ENCODE measurements around the gene KLF3.

Gene KLF3

GRCh38 chr4:38630519-38630918 lies 33.5 kb upstream of the KLF3 start:
- H3K9me2 ChIP-seq (replicated peaks; ENCODE audit: control insufficient read depth, low read length): no peaks in the 10 kb centered on the region
- H3K79me2 ChIP-seq (ENCODE audit: control insufficient read depth, low read length): no peaks in the 10 kb centered on the region
- no peak for TF ChIP-seq EZH2phosphoT487 (IDR thresholded peaks at IDR 0.05; ENCODE audit: borderline replicate concordance, low read length)
- TF ChIP-seq, protein P1, sequence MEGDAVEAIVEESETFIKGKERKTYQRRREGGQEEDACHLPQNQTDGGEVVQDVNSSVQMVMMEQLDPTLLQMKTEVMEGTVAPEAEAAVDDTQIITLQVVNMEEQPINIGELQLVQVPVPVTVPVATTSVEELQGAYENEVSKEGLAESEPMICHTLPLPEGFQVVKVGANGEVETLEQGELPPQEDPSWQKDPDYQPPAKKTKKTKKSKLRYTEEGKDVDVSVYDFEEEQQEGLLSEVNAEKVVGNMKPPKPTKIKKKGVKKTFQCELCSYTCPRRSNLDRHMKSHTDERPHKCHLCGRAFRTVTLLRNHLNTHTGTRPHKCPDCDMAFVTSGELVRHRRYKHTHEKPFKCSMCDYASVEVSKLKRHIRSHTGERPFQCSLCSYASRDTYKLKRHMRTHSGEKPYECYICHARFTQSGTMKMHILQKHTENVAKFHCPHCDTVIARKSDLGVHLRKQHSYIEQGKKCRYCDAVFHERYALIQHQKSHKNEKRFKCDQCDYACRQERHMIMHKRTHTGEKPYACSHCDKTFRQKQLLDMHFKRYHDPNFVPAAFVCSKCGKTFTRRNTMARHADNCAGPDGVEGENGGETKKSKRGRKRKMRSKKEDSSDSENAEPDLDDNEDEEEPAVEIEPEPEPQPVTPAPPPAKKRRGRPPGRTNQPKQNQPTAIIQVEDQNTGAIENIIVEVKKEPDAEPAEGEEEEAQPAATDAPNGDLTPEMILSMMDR (IDR thresholded peaks at IDR 0.05; ENCODE audit: low read depth, low read length, poor library complexity, severe bottlenecking): no peak

DNA sequence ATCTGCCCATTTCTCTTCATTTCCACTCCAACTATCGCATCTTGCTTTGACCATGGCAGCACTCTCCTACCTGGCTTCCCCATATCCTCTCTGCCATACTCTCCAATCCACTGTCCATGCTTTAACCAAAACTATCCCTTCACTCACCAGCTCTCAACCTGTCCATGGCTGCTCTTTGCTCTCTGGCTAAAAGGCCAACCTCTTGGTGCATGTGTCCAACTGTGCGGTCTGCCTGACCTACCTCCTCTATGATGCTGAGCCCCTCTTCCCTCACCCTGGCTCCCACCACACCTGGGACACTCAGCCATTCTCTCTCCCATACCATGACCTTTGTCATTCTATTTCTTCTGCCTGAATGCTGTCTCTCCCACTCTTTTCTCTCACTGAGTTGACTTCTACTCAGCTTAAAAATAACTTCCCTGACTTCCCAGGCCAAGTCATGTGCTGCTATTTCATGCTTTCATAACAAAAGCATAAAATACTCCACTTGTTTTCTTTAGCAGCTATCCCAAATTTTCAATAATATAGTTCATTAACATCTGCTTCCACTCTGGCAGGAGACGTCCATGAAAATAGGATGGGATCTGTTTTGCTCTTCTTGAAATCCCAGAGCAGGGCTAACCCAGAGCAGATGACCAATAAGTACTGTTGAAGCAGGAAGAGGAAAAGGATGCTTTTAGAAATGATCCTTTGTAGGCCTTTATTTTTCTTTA lies 29.8 kb upstream of the KLF3 start:
- H3K4me1 ChIP-seq (ENCODE audit: control insufficient read depth, low read length): no peaks in the 10 kb centered on the region
- no peaks in the 10 kb centered on the region for H3K79me2 ChIP-seq (ENCODE audit: control insufficient read depth, low read length)
- H3K9me3 ChIP-seq (ENCODE audit: control insufficient read depth, insufficient read depth, low read length): no peaks in the 10 kb centered on the region
- no peak overlapping the region for H3K4me2 ChIP-seq (ENCODE audit: low read length)
- no peaks in the 10 kb centered on the region for H3F3A ChIP-seq (ENCODE audit: control insufficient read depth, insufficient read depth)
- no peaks in the 10 kb centered on the region for H3K9me2 ChIP-seq (replicated peaks; ENCODE audit: control insufficient read depth, low read length)
- no peaks in the 10 kb centered on the region for H3K36me3 ChIP-seq (ENCODE audit: control insufficient read depth, low read length)
- H4K20me1 ChIP-seq (ENCODE audit: control insufficient read depth, insufficient read depth, low read depth, low read length): no peaks in the 10 kb centered on the region
- TF ChIP-seq, protein P1 (IDR thresholded peaks at IDR 0.05; ENCODE audit: low read depth, low read length, poor library complexity, severe bottlenecking): no peak
- no peak for TF ChIP-seq EZH2phosphoT487 (IDR thresholded peaks at IDR 0.05; ENCODE audit: borderline replicate concordance, low read length)
- no peak overlapping the region for H3K4me3 ChIP-seq (ENCODE audit: low read length)
- peaks cover 6% of the 10 kb centered on the region; the same call in 1 of the 2 replicates for H3K27me3 ChIP-seq (ENCODE audit: control insufficient read depth, low read length)
- H3K27ac ChIP-seq (ENCODE audit: low read depth, low read length): no peak overlapping the region

More at GRCh38 chr4:38630519-38630918, 33.5 kb upstream of the KLF3 start:
- no peak overlapping the region for H3K4me2 ChIP-seq (ENCODE audit: low read length)
- no peaks in the 10 kb centered on the region for H4K20me1 ChIP-seq (ENCODE audit: control insufficient read depth, insufficient read depth, low read depth, low read length)
- H3F3A ChIP-seq (ENCODE audit: control insufficient read depth, insufficient read depth): no peaks in the 10 kb centered on the region
- H3K36me3 ChIP-seq (ENCODE audit: control insufficient read depth, low read length): no peaks in the 10 kb centered on the region
- H3K27ac ChIP-seq (ENCODE audit: low read depth, low read length): no peak overlapping the region
- peaks cover 1% of the 10 kb centered on the region; the same call in 1 of the 2 replicates for H3K27me3 ChIP-seq (ENCODE audit: control insufficient read depth, low read length)
- H3K4me1 ChIP-seq (ENCODE audit: control insufficient read depth, low read length): no peaks in the 10 kb centered on the region
- H3K9me3 ChIP-seq (ENCODE audit: control insufficient read depth, insufficient read depth, low read length): no peaks in the 10 kb centered on the region
- no peak overlapping the region for H3K4me3 ChIP-seq (ENCODE audit: low read length)

- no peak for TF ChIP-seq EZH2phosphoT487 (IDR thresholded peaks at IDR 0.05; ENCODE audit: borderline replicate concordance, low read length)
- TF ChIP-seq, protein P1 (IDR thresholded peaks at IDR 0.05; ENCODE audit: low read depth, low read length, poor library complexity, severe bottlenecking): no peak
- Histone ChIP-seq H3K36me3 (ENCODE audit: control insufficient read depth, low read length) (no peaks in the 10 kb centered on the region), H3K9me3 (ENCODE audit: control insufficient read depth, insufficient read depth, low read length) (no peaks in the 10 kb centered on the region), H3K27ac (ENCODE audit: low read depth, low read length) (no peak overlapping the region), H3K9me2 (replicated peaks; ENCODE audit: control insufficient read depth, low read length) (no peaks in the 10 kb centered on the region), H3K4me2 (ENCODE audit: low read length) (no peak overlapping the region), H3K4me3 (ENCODE audit: low read length) (no peak overlapping the region), H3K4me1 (ENCODE audit: control insufficient read depth, low read length) (no peaks in the 10 kb centered on the region), H3F3A (ENCODE audit: control insufficient read depth, insufficient read depth) (no peaks in the 10 kb centered on the region), H4K20me1 (ENCODE audit: control insufficient read depth, insufficient read depth, low read depth, low read length) (no peaks in the 10 kb centered on the region), H3K27me3 (ENCODE audit: control insufficient read depth, low read length) (peaks cover 7% of the 10 kb centered on the region; the same call in 1 of the 2 replicates), H3K79me2 (ENCODE audit: control insufficient read depth, low read length) (no peaks in the 10 kb centered on the region)
These were observed 24.8 kb upstream of the KLF3 start for GRCh38 chr4:38639242-38639641.
